GM19043 (cell line): ENCODE results near the gene SPOP.

Experiments
- ATAC-seq: cut with Tn5 transposase; IDR thresholded peaks from one replicate; pipeline ENCODE4 v1.9.1; 2021; ENCODE audit warnings: low read depth; ENCODE audit not compliant: unreplicated experiment

Gene SPOP

GRCh38 chr17:49618028-49618611, 59.8 kb downstream of the SPOP start:
- ATAC-seq = no peak

DNA sequence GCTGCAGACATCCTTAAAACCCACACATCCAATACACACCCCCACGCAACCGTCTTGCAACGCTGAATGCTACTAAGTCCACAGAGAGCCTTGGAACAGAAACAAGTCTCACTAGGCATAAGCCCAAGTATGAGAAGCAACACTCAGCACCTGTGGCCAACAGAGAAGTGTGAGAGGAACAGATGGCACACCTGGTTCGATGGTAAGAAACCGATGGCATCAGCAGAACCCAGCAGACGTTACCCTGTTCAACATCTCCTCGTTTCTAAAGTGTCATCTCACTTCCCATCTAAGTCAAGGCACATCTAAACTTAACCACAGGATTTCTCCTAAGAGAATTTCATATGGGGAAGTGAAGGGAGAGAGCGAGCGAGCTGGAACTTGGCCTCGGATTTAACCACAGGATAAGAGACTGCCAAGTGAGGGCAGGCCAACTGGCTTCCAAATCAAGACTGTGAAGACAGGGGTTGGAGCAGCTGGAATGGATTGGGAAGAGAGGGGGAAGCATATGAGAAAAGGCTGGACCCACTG, 61.2 kb downstream of the SPOP start:
- no peak for ATAC-seq

DNA sequence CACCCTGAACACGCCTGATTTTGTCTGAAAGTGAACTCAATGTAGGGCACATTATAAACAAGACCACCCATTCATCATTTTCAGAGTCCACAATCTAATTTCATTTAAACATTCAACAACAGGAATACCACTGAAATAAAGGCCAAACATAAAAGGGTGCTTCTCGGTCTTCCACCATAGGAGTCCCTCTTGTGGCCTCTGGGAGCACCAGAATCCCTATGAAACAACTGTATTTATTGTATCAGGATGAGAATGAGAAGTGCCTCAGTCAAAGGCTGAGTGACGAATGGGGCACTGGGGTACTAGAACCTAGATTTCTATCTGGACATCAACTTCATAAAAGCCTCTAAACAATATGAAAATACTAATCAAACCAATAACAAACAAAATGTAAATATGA, 61.8 kb downstream of the SPOP start:
- no peak for ATAC-seq

DNA sequence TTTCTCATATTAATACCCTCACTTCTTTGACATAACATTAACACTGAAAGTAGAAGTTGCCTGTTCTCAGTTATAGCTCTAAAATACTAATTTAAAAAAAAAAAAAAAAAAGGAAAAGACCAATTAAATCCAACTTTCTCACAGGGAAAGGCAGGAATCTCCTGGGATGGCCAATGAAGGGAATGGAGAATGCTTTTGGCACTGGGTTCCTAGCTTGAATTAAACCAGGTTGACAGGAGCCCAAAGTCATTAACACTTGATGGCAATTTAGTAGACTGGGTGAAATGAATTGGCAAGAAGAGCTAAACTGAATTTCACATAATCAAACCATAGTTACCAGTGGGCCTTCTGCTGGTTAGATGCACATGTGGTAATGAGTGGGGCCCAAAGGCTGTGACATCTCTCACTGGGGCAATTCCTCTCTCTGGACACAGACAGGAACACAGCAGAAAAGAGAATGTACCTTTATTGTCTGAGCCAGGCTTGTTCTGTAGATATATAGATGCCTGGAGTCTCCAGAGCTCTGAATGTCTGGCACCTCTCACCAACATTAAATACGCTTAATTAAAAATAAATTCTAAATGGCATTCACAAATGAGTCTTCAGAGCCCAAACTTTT, 64.6 kb downstream of the SPOP start:
- ATAC-seq = no peak

DNA sequence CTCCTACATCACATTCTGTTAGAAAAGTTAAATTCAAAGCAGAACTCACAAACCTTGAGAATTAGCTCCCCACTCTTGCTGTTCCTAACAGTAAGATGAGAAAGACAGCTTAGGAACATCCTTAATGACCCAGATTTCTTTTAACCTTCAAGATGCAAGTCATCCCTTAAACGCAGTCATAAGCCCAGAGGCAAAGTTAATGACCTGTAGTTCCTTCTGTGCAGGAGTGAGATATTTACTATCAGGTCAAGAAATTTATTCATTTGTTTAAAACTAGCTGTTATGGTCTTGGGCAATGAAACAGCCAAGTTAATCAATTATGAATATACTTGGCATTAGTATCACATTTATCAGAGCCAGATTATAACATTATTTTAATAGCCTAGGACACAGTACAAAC, 65.2 kb downstream of the SPOP start:
- no peak for ATAC-seq

DNA sequence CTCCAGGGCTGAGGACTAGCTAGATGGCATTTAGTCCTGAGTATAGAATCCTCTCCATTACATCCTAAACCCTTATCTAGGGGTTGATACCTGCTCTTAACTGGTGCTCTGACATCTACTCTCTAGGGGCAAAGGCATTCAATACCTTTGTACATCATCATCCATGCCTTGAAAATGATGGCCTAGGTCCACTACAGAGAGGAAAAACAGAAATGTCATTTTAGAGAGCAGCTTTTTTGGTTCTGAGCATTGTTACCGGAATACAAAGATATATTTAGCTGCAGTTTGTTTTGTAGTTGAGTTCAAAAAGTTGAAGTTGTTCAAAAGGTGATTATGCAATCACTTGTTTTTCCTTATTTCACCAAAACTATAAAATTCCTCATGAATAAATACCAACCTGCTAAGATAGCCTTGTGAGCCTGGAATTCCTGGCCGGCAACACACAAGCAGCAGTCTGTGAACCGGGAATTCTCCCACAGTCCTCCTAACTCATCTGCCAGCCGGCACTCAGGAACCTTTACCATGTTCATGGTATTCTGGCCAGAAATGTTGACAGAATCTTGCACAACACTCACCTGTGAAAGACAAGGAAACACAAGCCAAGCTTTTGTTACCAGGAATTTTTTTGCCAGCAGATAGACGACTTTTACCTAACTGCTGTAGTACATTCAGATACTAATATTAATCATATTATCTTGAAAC, 66.9 kb downstream of the SPOP start:
- ATAC-seq = no peak

DNA sequence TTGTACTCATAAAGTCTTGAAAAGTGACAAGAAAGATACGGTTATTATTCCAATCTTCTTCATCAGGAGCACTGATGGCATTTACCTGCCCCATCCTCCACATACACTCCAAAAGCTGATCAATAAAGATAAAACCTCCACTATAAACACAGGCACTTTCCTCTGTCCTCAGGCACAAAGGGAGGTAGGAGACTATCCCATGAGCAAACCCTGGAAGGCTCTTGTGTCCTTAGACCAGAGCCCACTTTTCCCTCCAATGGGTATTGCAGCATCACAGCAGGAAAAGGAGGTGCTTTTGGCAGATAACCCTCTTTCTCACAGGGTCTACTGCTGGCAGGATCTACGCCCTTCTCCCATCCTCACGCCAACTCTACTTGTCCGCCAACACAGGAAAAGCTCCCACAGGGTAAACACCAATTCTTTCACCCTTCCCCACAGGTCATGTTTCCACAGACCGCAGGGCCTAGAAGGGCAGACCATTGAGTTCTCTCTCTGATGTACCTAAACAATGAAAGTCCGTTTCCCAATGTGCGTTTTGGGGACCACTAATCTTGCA, 73.5 kb downstream of the SPOP start:
- ATAC-seq = no peak

DNA sequence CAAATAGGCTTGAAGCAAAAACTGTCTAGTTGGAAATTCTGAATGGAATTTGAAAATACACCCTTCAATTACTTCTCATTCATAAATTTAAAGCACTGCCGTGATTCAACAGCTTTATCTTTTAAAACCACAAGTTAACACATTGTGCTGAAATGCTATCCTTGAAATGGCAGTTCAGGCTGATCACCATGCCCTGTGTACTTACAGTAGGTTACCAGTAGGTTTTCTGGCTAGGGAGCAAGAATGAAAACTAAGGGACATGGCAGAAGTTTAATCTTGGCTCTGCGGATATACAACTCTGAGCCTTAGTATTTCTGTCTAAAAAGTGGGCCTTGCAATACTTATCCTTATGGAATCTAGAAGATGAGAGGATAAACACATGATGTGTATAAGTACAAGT, 74.2 kb downstream of the SPOP start:
- ATAC-seq = no peak

- ATAC-seq = no peak
Observed at GRCh38 chr17:49603238-49603637, 74.7 kb downstream of the SPOP start.

- no peak for ATAC-seq
Observed at GRCh38 chr17:49602783-49603182, 75.1 kb downstream of the SPOP start.

DNA sequence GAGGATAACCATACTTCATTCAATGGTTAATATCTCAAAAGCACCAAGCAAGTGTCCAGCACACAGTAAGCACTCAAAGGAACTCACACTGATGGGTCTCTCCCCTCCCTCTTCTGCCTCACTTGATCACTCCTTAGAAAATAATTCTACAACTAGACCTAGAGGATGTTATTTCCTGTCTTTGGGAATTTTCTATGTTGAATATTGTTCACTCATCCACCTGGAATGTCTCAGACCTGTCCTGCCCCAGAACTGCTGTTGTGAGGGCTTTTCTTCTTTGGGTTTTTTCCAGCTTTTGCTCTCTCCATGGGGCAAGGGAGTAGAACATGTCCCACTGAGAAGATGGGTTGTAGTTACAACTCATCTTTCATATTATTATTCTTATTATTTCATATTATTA, 76.9 kb downstream of the SPOP start:
- no peak for ATAC-seq

DNA sequence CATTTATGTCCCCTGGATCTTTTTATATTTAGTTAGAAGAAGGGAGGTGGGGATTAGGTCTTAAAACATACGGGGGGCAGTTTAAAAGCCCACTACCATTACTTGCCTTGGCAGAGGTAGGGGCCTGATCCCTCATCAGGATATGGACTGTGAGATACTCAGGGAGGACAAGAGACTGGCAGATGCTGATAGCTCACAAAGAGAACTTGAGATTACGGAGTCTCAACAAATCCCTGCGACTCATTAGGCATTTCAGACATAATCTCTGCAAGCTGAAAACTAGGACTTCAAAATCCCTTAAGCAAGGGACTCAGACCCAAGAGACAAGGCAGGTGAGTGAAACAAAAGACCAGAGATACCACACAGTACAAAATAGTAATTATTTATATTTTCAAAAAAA, 79.0 kb downstream of the SPOP start:
- ATAC-seq = no peak

DNA sequence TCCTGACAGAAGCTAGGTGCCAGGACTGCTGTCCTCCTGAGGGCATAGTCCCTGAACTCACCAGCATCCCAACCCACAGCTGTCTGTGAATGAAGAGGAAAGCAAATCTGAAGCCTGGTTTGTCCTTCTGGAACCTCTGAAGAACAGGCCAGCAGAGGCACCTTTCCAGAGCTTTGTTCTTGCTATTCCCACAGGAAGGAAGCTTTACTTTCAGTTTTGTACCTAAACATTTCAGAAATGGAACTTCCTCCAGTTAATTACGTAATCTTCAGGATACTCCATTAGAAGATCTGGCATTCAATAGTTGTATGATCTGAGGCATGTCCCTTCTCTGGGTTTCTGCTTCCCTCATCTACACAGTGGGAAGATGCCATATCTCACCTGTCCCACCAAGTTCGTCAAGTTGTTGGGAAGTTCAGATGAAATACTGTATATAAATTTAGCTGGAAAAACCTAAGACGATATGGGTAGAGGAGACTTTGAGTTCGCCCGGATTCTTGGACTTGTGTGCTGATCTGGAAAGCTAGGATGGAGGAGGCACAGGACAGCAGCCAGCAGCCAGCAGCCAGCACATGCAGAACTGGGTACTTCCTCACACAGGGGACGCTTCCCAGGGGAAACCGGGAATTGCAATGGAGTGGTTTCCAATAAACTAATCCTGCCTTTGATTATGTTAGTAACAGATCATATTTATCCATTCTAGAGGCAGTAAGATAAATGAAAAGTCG, 79.8 kb downstream of the SPOP start:
- no peak for ATAC-seq

DNA sequence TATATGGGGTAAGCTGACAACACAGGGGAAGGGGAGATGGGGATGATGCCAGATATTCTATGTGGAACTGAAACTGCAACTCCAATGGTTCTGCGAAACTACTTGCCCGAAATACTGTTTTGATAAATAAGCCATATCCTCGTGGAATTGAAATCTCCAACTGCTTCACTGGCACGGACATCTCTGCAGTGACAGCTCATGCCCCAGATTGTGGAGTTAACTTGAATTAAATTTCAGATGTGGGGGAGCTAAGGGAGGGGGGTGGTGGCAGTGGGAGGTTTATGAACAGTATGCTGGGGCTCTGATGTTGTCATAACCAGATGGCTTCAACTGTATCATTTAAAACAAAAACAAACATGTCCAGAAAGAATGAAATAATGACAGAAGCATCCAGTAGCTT, 80.5 kb downstream of the SPOP start:
- ATAC-seq = no peak

DNA sequence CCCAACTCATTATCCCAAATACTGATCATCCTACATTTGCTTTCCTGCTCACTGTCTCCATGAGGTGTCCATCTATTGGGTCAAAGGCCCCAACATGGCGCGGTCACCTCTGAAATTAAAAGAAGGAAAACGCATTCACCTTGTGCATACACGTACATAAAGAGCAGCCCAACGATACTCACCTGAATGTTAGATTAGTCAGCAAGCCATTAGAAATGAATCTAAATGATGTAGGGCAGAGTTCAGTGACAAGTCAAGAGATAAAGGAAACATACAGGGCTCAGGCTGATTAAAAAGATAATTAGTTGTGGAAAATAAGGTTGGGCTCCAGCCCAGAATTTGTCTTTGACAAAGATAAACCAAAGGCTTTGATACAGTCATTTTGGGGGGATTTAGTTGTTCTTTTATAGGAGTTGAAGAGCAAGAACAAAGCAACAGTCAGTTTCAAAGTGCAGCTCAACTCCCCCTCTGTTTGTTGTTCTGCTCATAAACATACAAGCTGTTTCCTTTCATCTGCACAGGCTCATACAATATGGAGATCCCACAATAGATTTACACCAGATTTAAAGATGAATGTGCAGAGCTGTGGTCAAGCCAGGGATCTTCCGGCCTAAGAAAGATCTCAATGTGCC, 81.2 kb downstream of the SPOP start:
- no peak for ATAC-seq

DNA sequence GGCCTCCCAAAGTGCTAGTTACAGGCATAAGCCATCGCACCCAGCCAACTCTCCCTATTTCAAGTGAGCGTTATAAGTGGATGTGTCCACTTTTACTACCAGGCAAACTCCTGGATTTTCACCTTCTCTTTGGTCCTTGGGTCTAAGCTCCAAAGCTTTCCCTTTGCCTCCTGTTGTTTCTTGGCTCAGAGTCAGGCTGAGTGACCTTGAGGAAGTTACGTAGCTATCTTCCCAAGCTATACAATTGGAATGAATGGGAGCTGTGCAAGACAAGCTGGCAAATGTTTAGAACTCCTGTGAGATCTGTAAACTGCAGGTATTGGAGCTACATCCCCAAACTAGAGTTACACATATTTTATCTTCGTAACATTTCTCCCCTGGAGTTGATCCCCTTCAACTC, 81.9 kb downstream of the SPOP start:
- ATAC-seq = no peak

DNA sequence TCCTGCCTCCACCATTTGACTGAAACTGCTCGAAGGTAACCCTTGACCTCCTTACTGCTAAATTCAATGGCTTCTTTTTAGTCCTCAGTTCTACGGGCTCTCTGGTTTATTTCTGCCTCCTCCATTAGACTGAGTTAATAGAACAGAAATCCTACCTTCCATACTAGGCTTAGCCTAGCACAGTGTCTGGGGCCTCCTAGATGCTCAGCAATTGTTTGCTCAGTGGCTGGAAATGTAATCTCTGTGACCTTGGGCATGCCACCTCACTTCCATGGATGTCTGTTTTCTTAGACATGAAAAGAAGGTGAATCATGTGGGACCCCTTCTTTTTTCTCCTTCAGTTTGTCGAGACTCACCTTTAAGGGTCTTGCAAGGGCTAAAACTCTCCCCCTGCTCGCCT, 82.6 kb downstream of the SPOP start:
- ATAC-seq = no peak

- ATAC-seq = no peak
Observed at GRCh38 chr17:49592263-49592662, 85.6 kb downstream of the SPOP start.

- ATAC-seq = no peak
Observed at GRCh38 chr17:49590874-49591273, 87.0 kb downstream of the SPOP start.

- no peak for ATAC-seq
Observed at GRCh38 chr17:49589577-49589927, 88.3 kb downstream of the SPOP start.
